ENCODE results near the gene ZNF384. TPM values are rescaled to one million over a fixed set of nuclear protein-coding genes. Genes with fewer than 3 reads are reported as not detected.

The ZNF384 gene
- total and polyA plus RNA-seq, 10 of the 15 experiments (the other 5 are each of a cell fraction or from before 2014, with no cell fraction given), result 0.46 to 81.5 (median 30.5) TPM

DNA sequence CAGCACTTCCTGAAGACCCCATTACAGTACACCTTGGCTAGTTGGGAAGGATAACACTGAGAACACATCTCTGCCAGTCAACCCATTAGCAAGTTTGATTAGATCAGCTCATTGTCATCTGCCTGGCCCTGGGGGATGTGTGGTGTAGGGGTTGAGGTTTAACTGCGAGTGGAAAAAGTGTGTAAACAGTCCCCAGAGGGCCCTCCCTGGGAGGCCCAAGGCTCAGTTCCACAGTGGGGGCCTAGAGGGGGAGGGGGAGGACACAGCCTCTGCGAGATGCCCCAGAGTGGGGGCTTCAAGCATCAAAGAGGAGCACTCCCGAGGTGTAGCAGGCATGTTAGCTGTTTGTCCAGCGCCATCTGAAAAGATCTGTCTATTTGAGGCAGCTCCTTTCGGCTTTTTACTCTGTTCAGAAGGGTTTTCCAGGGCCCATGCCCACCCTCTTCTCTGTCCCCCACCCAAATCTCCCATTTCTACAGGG lies 53.8 kb downstream of the ZNF384 start (continued):
- TF ChIP-seq, protein P1, sequence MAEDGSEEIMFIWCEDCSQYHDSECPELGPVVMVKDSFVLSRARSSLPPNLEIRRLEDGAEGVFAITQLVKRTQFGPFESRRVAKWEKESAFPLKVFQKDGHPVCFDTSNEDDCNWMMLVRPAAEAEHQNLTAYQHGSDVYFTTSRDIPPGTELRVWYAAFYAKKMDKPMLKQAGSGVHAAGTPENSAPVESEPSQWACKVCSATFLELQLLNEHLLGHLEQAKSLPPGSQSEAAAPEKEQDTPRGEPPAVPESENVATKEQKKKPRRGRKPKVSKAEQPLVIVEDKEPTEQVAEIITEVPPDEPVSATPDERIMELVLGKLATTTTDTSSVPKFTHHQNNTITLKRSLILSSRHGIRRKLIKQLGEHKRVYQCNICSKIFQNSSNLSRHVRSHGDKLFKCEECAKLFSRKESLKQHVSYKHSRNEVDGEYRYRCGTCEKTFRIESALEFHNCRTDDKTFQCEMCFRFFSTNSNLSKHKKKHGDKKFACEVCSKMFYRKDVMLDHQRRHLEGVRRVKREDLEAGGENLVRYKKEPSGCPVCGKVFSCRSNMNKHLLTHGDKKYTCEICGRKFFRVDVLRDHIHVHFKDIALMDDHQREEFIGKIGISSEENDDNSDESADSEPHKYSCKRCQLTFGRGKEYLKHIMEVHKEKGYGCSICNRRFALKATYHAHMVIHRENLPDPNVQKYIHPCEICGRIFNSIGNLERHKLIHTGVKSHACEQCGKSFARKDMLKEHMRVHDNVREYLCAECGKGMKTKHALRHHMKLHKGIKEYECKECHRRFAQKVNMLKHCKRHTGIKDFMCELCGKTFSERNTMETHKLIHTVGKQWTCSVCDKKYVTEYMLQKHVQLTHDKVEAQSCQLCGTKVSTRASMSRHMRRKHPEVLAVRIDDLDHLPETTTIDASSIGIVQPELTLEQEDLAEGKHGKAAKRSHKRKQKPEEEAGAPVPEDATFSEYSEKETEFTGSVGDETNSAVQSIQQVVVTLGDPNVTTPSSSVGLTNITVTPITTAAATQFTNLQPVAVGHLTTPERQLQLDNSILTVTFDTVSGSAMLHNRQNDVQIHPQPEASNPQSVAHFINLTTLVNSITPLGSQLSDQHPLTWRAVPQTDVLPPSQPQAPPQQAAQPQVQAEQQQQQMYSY (CRISPR knock-in tag; IDR thresholded peaks at IDR 0.05), result 0 out of 2 replicates have a peak, but pooled peaks have one; percentile 9
- TF ChIP-seq SP1 (IDR thresholded peaks at IDR 0.05; ENCODE audit: low read depth, low read length) (no peak), RAD51 (IDR thresholded peaks at IDR 0.05) (no peak), NFXL1 (IDR thresholded peaks at IDR 0.05; ENCODE audit: borderline replicate concordance) (peak; percentile 94), HCFC1 (IDR thresholded peaks at IDR 0.05; ENCODE audit: low read length) (no peak), ZNF384 (IDR thresholded peaks at IDR 0.05; ENCODE audit: borderline replicate concordance, low read depth, low read length) (no peak), YBX1 (IDR thresholded peaks at IDR 0.05) (peak; percentile 61; the same call in 1 of the 2 replicates), MYC (IDR thresholded peaks at IDR 0.05; ENCODE audit: insufficient read depth, insufficient read length, insufficient replicate concordance, low read length, severe bottlenecking) (no peak), HDAC2 (IDR thresholded peaks at IDR 0.05) (no peak), SUPT20H (IDR thresholded peaks at IDR 0.05; ENCODE audit: borderline replicate concordance, control insufficient read depth, low read depth, low read length) (no peak), NR2C1 (IDR thresholded peaks at IDR 0.05) (no peak)
- TF ChIP-seq, protein P2, sequence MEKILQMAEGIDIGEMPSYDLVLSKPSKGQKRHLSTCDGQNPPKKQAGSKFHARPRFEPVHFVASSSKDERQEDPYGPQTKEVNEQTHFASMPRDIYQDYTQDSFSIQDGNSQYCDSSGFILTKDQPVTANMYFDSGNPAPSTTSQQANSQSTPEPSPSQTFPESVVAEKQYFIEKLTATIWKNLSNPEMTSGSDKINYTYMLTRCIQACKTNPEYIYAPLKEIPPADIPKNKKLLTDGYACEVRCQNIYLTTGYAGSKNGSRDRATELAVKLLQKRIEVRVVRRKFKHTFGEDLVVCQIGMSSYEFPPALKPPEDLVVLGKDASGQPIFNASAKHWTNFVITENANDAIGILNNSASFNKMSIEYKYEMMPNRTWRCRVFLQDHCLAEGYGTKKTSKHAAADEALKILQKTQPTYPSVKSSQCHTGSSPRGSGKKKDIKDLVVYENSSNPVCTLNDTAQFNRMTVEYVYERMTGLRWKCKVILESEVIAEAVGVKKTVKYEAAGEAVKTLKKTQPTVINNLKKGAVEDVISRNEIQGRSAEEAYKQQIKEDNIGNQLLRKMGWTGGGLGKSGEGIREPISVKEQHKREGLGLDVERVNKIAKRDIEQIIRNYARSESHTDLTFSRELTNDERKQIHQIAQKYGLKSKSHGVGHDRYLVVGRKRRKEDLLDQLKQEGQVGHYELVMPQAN (conservative IDR thresholded peaks at IDR 0.05), result no peak
- TF ChIP-seq, protein P3, sequence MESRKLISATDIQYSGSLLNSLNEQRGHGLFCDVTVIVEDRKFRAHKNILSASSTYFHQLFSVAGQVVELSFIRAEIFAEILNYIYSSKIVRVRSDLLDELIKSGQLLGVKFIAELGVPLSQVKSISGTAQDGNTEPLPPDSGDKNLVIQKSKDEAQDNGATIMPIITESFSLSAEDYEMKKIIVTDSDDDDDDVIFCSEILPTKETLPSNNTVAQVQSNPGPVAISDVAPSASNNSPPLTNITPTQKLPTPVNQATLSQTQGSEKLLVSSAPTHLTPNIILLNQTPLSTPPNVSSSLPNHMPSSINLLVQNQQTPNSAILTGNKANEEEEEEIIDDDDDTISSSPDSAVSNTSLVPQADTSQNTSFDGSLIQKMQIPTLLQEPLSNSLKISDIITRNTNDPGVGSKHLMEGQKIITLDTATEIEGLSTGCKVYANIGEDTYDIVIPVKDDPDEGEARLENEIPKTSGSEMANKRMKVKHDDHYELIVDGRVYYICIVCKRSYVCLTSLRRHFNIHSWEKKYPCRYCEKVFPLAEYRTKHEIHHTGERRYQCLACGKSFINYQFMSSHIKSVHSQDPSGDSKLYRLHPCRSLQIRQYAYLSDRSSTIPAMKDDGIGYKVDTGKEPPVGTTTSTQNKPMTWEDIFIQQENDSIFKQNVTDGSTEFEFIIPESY (IDR thresholded peaks at IDR 0.05), result no peak
- TF ChIP-seq, protein P4, sequence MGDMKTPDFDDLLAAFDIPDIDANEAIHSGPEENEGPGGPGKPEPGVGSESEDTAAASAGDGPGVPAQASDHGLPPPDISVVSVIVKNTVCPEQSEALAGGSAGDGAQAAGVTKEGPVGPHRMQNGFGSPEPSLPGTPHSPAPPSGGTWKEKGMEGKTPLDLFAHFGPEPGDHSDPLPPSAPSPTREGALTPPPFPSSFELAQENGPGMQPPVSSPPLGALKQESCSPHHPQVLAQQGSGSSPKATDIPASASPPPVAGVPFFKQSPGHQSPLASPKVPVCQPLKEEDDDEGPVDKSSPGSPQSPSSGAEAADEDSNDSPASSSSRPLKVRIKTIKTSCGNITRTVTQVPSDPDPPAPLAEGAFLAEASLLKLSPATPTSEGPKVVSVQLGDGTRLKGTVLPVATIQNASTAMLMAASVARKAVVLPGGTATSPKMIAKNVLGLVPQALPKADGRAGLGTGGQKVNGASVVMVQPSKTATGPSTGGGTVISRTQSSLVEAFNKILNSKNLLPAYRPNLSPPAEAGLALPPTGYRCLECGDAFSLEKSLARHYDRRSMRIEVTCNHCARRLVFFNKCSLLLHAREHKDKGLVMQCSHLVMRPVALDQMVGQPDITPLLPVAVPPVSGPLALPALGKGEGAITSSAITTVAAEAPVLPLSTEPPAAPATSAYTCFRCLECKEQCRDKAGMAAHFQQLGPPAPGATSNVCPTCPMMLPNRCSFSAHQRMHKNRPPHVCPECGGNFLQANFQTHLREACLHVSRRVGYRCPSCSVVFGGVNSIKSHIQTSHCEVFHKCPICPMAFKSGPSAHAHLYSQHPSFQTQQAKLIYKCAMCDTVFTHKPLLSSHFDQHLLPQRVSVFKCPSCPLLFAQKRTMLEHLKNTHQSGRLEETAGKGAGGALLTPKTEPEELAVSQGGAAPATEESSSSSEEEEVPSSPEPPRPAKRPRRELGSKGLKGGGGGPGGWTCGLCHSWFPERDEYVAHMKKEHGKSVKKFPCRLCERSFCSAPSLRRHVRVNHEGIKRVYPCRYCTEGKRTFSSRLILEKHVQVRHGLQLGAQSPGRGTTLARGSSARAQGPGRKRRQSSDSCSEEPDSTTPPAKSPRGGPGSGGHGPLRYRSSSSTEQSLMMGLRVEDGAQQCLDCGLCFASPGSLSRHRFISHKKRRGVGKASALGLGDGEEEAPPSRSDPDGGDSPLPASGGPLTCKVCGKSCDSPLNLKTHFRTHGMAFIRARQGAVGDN (IDR thresholded peaks at IDR 0.05), result no peak; the same call in none of the 2 replicates
- TF ChIP-seq, protein P5, sequence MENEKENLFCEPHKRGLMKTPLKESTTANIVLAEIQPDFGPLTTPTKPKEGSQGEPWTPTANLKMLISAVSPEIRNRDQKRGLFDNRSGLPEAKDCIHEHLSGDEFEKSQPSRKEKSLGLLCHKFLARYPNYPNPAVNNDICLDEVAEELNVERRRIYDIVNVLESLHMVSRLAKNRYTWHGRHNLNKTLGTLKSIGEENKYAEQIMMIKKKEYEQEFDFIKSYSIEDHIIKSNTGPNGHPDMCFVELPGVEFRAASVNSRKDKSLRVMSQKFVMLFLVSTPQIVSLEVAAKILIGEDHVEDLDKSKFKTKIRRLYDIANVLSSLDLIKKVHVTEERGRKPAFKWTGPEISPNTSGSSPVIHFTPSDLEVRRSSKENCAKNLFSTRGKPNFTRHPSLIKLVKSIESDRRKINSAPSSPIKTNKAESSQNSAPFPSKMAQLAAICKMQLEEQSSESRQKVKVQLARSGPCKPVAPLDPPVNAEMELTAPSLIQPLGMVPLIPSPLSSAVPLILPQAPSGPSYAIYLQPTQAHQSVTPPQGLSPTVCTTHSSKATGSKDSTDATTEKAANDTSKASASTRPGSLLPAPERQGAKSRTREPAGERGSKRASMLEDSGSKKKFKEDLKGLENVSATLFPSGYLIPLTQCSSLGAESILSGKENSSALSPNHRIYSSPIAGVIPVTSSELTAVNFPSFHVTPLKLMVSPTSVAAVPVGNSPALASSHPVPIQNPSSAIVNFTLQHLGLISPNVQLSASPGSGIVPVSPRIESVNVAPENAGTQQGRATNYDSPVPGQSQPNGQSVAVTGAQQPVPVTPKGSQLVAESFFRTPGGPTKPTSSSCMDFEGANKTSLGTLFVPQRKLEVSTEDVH (IDR thresholded peaks at IDR 0.05; ENCODE audit: low read depth, partially characterized antibody), result no peak
